ENCODE results near the gene GLS.
A peak's percentile ranks its signal among the peaks of the same experiment; 100 is the strongest.
"Not testable (repeated sequence)": the region's sequence is repeated elsewhere in the genome, so short reads cannot be mapped to it uniquely, and the experiment has no call there.

The GLS gene

GRCh38 chr2:190993292-190993643, 112.6 kb downstream of the GLS start:
- no peak for DNase-seq (ENCODE audit: extremely low spot score)
- POLR2A ChIA-PET = no interaction called here
- TF ChIP-seq CTBP1 (IDR thresholded peaks at IDR 0.05; ENCODE audit: borderline replicate concordance) = no peak
- no peak for TF ChIP-seq L3MBTL2 (conservative IDR thresholded peaks at IDR 0.05)
- no peak for TF ChIP-seq SUZ12 (IDR thresholded peaks at IDR 0.05)
- TF ChIP-seq PKNOX1 (IDR thresholded peaks at IDR 0.05) = no peak
- no peak for TF ChIP-seq BHLHE40 (IDR thresholded peaks at IDR 0.05; ENCODE audit: borderline replicate concordance)
- TF ChIP-seq ARNT (IDR thresholded peaks at IDR 0.05) = no peak
- no peak for TF ChIP-seq SP1 (IDR thresholded peaks at IDR 0.05)
- TF ChIP-seq TARDBP (IDR thresholded peaks at IDR 0.05) = no peak
- no peak for TF ChIP-seq ZNF384 (IDR thresholded peaks at IDR 0.05)
- no peak for TF ChIP-seq NFRKB (IDR thresholded peaks at IDR 0.05)
- CTCF ChIA-PET = no interaction called here

- ChIA-PET POLR2A (no interaction called here), CTCF (no interaction called here)
- no peak for DNase-seq (ENCODE audit: extremely low spot score)
- no peak for TF ChIP-seq BHLHE40 (IDR thresholded peaks at IDR 0.05; ENCODE audit: borderline replicate concordance)
- TF ChIP-seq NFRKB (IDR thresholded peaks at IDR 0.05) = no peak
- no peak for TF ChIP-seq FOXM1 (IDR thresholded peaks at IDR 0.05; ENCODE audit: borderline replicate concordance)
- TF ChIP-seq HDGF (IDR thresholded peaks at IDR 0.05; ENCODE audit: borderline replicate concordance) = no peak
- TF ChIP-seq ZNF384 (IDR thresholded peaks at IDR 0.05) = no peak
- TF ChIP-seq PKNOX1 (IDR thresholded peaks at IDR 0.05) = no peak
- no peak for TF ChIP-seq ARNT (IDR thresholded peaks at IDR 0.05)
These were observed 113.5 kb downstream of the GLS start for GRCh38 chr2:190994148-190994547.

GRCh38 chr2:190995315-190995714, 114.7 kb downstream of the GLS start:
- POLR2A ChIA-PET; DNase-seq (ENCODE audit: extremely low spot score); CTCF ChIA-PET: not testable (repeated sequence)

GRCh38 chr2:190996338-190996946, 115.8 kb downstream of the GLS start:
- peak; percentile 68 for DNase-seq (ENCODE audit: extremely low spot score)
- ChIA-PET POLR2A (no interaction called here), CTCF (no interaction called here)
- TF ChIP-seq PKNOX1 (IDR thresholded peaks at IDR 0.05) (no peak), FOXK2 (IDR thresholded peaks at IDR 0.05) (no peak), FOXM1 (IDR thresholded peaks at IDR 0.05; ENCODE audit: borderline replicate concordance) (no peak), FOXA1 (IDR thresholded peaks at IDR 0.05) (no peak), TARDBP (IDR thresholded peaks at IDR 0.05) (no peak), SP1 (IDR thresholded peaks at IDR 0.05) (no peak), L3MBTL2 (conservative IDR thresholded peaks at IDR 0.05) (no peak)

DNA sequence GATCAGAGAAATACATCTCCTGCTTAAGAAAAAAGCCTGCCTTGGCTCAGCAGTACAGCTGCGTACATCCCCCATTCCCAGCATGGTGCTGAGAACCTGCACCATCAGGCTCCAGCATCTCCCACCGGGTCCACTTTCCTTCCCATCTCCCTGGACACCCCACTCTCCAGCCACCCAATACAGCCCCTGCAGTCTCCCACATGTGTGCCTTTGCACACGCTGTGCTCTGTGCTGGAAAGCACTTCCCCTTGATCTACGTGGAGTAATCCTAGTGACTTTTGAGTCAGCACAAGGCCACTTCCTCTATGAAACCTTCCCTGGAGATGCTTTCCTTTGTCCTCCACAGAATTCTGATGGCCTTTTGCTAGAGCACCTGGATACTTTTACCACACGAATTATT, 116.3 kb downstream of the GLS start:
- CTCF ChIA-PET = no interaction called here
- no peak for DNase-seq (ENCODE audit: extremely low spot score)
- TF ChIP-seq SP1 (IDR thresholded peaks at IDR 0.05) = no peak
- TF ChIP-seq ELF4 (IDR thresholded peaks at IDR 0.05) = no peak
- no peak for TF ChIP-seq FOXK2 (IDR thresholded peaks at IDR 0.05)
- TF ChIP-seq CTBP1 (IDR thresholded peaks at IDR 0.05; ENCODE audit: borderline replicate concordance) = no peak
- TF ChIP-seq HDGF (IDR thresholded peaks at IDR 0.05; ENCODE audit: borderline replicate concordance) = no peak
- TF ChIP-seq ZNF384 (IDR thresholded peaks at IDR 0.05) = no peak
- no peak for TF ChIP-seq TARDBP (IDR thresholded peaks at IDR 0.05)
- no peak for TF ChIP-seq ARNT (IDR thresholded peaks at IDR 0.05)
- POLR2A ChIA-PET = no interaction called here

- ChIA-PET POLR2A (no interaction called here), CTCF (interaction anchor here (0.6 kb wide), 1 partner anchor 40 kb away, joined by 4 read pairs; no protein-coding TSS in a partner anchor)
- no peak for DNase-seq (ENCODE audit: extremely low spot score)
- TF ChIP-seq HDGF (IDR thresholded peaks at IDR 0.05; ENCODE audit: borderline replicate concordance) (no peak), PKNOX1 (IDR thresholded peaks at IDR 0.05) (no peak), BHLHE40 (IDR thresholded peaks at IDR 0.05; ENCODE audit: borderline replicate concordance) (no peak), ELF4 (IDR thresholded peaks at IDR 0.05) (no peak), FOXK2 (IDR thresholded peaks at IDR 0.05) (no peak), FOXM1 (IDR thresholded peaks at IDR 0.05; ENCODE audit: borderline replicate concordance) (no peak), TARDBP (IDR thresholded peaks at IDR 0.05) (no peak), NFRKB (IDR thresholded peaks at IDR 0.05) (no peak), L3MBTL2 (conservative IDR thresholded peaks at IDR 0.05) (no peak), SP1 (IDR thresholded peaks at IDR 0.05) (no peak), CTBP1 (IDR thresholded peaks at IDR 0.05; ENCODE audit: borderline replicate concordance) (no peak), FOXA1 (IDR thresholded peaks at IDR 0.05) (no peak), ARNT (IDR thresholded peaks at IDR 0.05) (no peak), LEF1 (IDR thresholded peaks at IDR 0.05; ENCODE audit: borderline replicate concordance) (no peak), ZNF384 (IDR thresholded peaks at IDR 0.05) (no peak), SUZ12 (IDR thresholded peaks at IDR 0.05) (no peak)
These were observed 117.0 kb downstream of the GLS start for GRCh38 chr2:190997526-190998113.

All from HEK293T (cell line).